Measurements from ENCODE around the gene COQ4.
"Not testable (repeated sequence)": the region's sequence is repeated elsewhere in the genome, so short reads cannot be mapped to it uniquely, and the experiment has no call there.

COQ4 gene

DNA sequence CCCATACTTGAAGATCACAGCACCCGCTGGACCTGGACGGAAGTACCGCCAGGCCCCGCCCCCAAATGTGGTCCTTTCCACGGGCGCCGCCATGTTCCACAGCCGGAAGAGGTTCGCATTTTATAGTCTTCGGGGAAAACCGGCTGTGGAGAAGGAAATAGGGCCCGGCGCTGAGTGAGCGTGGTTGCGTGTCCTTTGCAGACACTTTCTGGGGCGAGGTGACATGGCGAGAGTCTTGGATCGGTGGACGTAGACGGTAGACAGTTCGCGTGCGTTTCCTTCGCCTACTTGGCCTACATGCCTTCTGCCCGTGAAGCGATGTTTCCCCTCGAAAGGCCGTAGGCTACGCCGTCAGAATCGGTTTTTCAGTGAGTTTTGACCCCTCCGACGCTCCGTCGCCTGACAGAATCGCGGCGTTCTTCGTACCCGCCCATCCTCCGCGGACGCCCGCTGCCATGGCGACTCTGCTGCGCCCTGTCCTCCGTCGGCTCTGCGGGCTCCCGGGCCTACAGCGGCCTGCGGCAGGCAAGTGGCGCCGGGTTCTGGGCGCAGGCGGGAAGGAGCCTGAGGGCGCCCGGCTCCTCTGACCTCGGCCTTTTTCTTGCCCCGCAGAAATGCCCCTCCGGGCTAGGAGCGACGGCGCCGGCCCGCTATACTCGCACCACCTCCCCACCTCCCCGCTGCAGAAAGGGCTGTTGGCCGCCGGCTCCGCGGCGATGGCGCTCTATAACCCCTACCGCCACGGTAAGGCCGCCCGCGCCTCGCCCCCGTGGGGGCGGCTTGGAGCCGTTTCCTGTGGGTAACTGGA, at the start of gene COQ4, which contains the start of gene TRUB2:
Gene COQ4 (plus strand): TSS at position 436 of the 808 bp plus-strand sequence. CDS start 20 bp downstream, at position 456.
Gene TRUB2 (minus strand): TSS at position 44 of the 808 bp plus-strand sequence. CDS start 39 bp downstream, at position 5.
- peak; percentile 81 for DNase-seq (ENCODE audit: low read depth)

GRCh38 chr9:128274245-128274644, 48.4 kb upstream of the COQ4 start:
- no peak for DNase-seq (ENCODE audit: low read depth)

DNA sequence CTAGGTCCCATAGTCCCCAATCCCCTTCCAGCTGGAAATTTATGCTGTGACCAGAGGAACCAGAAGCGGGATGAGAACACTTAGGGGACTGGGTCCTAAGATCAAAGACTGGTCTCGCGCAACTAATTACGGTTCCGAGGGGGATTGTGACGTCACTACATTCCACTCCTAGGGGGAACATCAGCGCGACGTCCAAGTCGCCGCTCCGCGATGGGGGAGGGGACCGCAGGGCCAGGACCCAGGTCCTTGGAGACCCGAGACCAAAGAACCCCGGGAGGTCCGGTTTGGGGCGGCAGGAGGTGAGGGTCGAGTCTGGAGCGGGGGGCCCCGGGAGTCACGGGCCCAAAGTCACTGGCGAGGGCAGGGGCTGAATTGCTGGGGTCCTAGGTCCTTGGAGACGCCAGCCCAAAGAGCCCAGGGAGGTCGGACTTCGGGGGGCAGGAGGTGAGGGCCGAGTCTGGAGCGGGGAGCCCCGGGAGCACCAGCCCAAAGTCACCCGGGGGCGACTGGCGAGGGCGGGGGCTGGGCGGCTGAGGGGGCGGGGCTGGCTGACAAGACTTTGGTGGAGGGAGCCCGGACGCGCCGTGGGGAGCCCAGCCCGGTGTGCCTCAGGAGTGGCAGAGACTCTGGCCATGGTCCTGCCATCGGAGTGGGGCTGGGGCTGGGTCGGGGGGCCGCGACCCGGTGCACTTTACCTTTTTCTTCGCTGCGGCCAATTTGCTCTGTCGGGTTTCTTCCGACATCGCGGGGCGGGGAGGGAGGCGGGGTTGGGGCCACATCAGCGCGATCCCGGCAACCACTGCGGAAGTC, 47.2 kb upstream of the COQ4 start, which contains the start of gene GOLGA2:
Gene GOLGA2 (minus strand): TSS at position 810 of the 810 bp plus-strand sequence. CDS start 31 bp downstream, at position 779.
- no peak for DNase-seq (ENCODE audit: low read depth)

DNA sequence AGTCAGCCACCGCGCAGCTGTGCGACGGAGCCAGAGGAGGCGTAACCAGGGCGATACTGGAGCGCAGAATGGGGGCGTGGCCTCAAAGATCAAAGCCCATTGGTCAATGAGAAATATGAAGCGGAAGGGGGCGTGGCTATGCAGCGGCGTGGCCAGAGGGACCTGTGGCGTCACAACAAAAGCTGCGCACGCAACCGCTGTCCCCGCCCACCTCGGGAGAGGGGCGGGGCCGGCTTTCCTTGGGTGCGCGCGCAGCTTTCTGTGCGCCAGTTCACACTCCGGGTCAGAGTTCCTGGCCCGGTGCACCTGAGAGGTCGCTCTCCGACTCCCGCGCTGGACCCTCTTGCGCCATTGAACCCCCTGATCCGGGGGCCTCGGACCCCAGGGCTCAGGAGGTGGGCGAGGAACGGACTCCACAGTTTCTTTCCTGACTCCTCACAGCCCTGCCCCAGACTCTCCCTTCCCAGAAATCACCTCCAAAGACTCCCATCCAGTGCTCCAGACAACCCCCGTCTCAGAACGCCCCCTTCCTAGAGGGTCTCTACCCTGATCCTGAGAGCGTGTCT, 46.5 kb upstream of the COQ4 start, which contains the start of gene SWI5:
Gene SWI5 (plus strand): TSS at position 269 of the 566 bp plus-strand sequence.
- peak; percentile 99 for DNase-seq (ENCODE audit: low read depth)

DNA sequence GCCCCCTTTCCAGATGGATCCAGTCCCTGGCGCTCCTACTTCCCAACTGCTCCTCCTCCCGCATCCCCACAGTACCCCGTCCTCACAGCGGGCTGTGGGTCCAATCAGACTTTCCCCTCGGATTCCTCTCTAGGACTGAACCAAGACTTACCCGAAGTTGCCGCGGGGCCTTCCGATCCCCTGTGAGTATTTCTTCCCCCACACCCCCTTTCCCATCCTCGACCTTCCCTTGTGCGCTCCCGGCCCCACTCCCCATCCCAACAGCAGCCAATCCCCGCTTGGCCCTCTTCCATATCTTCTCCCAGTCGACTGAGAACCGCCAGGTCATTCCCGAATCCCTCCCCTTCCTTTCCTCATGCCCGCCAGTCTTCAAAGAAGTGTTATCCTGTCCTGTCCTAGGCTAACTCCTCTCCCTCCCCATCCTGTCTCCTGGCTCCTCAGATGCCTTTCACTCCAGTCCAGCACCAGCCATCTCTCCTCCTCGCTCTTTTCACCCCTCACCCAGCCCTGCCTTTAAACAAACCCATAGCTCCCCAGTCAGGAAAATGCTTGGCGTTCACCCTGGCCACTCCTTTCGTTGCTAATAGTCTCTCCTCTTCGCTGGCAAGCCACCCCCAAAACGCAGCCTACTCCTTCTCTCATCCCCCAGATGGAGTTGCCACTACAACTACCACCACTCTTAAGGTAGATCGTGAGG, 45.9 kb upstream of the COQ4 start:
- no peak for DNase-seq (ENCODE audit: low read depth)

DNA sequence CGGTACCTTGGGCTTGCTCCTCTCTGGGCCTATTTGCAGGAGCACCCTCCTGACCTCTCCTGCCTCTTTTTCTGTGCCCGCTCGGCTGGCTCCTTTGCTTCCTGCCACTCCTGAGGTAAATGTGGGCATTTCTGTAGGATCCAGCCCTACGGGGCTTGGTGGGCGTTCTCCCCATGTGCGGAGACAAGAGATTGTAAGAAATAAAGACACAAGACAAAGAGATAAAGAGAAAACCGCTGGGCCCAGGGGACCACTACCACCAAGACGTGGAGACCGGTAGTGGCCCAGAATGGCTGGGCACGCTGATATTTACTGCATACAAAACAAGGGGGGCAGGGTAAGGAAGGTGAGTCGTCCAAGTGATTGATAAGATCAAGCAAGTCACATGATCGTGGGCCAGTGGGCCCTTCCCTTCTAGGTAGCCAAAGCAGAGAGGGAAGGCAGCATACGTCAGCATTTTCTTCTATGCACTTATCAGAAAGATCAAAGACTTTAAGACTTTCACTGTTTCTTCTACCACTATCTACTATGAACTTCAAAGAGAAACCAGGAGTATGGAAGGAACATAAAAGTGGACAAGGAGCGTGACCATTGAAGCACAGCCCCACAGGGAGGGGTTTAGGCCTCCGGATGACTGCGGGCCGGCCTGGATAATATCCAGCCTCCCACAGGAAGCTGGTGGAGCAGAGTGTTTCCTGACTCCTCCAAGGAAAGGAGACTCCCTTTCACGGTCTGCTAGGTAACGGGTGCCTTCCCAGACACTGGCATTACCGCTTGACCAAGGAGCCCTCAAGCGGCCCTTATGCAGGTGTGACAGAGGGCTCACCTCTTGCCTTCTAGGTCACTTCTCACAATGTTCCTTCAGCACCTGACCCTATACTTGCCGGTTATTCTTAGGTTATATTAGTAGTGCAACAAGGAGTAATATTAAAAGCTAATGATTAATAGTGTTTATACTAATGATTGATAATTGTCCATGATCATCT, 43.3 kb upstream of the COQ4 start:
- DNase-seq (ENCODE audit: low read depth), result not testable (repeated sequence)

DNA sequence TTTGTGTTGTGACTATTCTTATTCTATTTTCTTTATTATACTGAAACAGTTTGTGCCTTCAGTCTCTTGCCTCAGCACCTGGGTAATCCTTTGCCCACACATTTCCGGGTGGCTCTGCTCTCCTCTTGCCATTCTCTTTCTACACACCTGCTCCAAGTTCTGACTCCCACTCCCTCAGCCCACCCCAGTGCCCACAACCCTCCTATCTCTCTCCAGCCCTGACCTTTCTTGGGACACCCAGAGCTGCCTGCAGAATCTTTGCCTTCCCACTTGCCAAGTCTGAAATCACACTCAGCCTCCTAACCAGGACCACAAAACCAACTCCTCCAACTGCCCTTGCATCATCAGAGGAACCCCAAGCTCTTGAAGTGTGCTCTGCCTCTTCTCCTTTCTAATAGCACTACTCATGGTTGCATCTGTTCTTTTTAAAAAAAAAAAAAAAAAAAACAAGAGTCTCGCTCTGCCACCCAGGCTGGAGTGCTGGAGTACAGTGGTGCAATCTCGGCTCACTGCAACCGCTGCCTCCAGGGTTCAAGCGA, 42.5 kb upstream of the COQ4 start:
- no peak for DNase-seq (ENCODE audit: low read depth)

- no peak for DNase-seq (ENCODE audit: low read depth)
Observed at GRCh38 chr9:128282500-128282899, 40.1 kb upstream of the COQ4 start.

DNA sequence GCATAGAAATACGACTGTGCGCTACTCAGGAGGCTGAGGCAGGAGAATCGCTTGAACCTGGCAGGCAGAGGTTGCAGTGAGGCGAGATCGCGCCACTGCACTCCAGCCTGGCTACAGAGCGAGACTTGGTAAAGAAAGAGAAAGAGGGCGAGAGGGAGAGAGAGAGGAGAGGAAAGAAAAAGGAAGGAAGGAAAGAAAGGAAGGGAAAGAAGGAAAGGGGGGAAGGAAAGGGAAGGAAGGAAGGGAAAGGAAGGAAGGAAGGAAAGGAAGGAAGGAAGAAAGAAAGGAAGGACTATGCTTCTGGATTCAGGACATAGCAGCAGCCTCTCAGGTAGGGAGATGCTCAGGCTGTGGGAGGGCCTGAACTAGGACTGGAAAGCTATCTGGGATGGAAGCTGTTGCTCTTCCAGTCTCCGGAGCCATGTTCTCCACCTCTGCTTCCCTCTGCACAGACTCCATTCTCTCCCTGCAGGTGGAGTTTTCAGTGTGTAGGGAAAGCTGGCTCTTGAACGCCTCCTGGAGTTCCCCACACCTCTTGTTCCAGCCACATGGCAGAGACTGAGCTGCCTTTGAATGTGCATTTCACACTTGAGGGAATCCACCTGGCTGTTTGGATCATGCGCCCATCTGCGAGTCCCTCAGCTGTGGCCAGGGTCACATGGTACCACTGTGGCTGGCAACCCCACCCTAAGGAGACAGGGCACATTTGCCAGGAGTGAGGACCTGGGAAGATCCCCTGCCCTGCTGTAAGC, 37.4 kb upstream of the COQ4 start:
- no peak for DNase-seq (ENCODE audit: low read depth)

- no peak for DNase-seq (ENCODE audit: low read depth)
Observed at GRCh38 chr9:128286440-128286839, 36.2 kb upstream of the COQ4 start.

DNA sequence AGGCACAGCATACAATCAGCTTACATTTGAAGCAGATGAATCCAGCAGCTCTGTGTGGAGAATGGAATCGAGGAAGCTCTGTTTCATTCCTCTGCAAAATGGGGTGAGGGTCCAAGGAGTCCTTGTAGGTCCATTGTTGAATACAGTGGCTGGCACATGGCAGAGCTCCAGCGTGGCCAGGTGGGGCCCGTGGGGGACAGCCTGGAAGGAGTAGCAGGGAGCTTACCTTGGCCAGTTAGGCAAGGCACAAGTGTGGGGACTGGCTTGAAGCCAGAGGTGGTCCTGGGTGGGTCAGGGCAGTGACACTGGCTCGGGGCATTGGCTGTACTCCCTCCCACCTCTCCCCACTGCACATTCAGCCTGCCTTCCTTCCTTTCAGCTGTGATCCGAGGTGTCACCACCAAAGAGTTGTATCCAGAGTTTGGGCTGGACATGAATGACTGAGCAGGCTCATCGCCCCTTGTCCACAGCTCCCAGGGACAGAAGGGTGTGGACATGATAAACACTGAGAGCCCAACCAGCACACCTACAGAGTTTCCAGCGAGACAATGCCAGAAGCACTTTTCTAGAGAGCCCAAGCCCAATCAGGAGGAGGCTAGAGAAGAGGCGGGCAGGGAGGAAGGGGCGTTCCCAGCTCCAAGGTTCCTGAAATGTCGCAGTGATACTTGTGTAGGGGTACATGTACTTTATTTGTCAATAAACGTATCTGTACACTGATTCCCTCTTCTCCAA, 34.2 kb upstream of the COQ4 start:
- DNase-seq (ENCODE audit: low read depth), result no peak

- no peak for DNase-seq (ENCODE audit: low read depth)
Observed at GRCh38 chr9:128292009-128292408, 30.6 kb upstream of the COQ4 start.

DNA sequence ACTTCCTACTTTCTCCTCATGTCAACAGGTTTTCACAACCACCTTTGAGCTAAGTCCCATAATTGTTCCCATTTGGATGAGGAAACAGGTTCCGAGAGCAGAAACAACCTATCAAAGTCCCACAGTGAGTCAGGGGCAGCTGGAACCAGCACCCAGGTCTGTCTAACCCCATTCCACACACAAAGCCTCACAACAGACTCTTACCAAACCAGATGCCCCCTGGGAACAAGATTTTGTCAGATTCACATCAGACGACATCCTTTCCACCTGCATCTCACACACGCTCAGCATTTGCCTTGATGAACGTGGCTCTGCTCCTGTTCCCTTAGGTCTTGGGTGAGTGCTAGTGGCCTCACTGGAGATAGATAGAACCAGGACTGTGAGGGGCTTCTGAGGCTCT, 29.5 kb upstream of the COQ4 start:
- DNase-seq (ENCODE audit: low read depth), result no peak

DNA sequence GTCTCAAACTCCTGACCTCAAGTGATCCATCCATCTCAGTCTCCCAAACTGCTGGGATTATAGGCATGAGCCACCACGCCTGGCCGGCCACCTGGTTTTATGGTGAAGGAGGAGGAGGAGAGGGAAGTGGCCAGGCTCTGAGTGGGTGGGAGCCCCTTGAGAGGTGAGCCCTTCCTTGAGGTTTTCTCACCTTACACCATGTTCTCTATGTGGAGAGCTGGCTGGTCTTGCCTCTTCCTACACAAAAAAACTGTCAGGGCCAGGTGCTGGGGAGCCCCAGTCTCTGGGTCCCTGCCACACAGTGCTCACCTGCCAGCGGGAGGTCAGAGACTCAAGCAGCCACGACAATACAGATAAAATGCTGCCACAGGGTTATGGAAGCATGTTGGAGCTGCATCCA, 28.5 kb upstream of the COQ4 start:
- no peak for DNase-seq (ENCODE audit: low read depth)

DNA sequence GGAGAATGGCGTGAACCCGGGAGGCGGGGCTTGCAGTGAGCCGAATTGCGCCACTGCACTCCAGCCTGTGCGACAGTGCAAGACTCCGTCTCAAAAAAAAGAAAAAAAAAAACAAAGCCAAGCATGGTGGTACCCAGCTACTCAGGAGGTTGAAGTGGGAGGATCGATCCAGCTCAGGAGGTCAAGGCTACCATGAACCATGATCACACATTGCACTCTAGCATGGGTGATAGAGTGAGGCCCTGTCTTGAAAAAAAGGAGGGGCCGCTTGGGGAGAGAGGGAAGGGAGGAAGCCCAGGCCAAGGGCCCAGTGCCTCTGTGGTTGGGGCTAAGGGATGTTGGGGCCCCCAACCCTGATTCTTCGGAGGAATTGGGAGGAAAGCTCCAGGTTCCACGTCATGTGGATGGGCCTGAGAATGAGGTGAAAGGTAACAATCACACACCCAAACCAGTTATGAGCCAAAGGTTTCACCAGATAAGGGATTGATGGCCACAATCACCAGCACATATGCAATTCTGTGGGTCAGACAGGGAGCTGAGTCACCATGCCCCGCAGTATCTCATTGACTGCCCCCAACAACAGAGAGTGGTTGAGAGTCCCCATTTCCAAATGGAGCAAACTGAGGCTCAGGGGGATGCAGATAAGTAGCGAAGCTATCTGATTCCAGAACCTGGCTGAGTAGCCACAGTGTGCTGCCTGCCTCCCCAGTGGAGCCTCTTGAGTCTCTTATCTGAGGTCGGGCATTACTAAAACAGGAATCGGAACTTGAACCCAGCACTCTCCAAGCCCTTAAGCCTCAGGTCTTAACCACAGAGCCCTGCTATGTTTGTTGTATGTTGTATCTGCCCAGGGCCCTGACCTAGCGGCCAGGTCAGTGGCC, 26.1 kb upstream of the COQ4 start:
- DNase-seq (ENCODE audit: low read depth), result no peak

DNA sequence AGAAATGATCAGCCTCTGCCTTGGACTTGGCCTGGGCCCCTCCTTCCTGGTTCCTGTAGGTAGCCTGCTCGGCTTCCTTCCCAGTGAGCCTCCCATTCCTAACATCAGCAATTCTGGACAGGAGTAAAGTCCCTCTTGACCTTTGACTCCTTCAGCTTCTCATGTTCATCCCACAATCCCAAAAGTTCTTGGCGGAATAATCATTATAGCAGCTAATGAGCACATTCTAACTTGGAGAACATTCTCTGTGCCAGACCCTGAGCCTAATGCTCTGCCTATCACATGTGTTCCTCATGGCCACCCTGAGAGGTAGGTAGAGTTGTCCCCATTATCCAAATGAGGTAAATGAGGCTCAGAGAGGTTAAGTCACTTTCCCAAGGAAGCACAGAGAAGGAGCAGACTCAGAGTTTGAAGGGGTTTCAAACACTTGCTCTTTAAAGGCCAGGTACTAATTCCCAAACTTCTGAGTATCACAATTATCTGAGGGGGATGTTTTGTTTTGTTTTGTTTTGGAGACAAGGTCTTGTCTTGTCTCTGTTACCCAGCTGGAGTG, 25.3 kb upstream of the COQ4 start:
- DNase-seq (ENCODE audit: low read depth), result no peak

All from stimulated activated CD8-positive, alpha-beta memory T cell treated with anti-CD3 and anti-CD28 coated beads, Interleukin-15, amount 100 ng/mL, for 24 hours (primary cell).